Muscle layer of duodenum (tissue), 2 donors: ENCODE measurements around the gene GPR68.
A peak's percentile ranks its signal among the peaks of the same experiment; 100 is the strongest.
"Not testable (repeated sequence)": the region's sequence is repeated elsewhere in the genome, so short reads cannot be mapped to it uniquely, and the experiment has no call there.

Experiments used
- H3K27ac ChIP-seq: one replicate; pipeline ENCODE4 v1.7.0; 2013; ENCODE audit warnings: mild to moderate bottlenecking, low read length
- H3K27me3 ChIP-seq: one replicate; pipeline ENCODE4 v1.7.0; 2013; ENCODE audit warnings: low read depth, mild to moderate bottlenecking, control low read depth, low read length
- H3K36me3 ChIP-seq, 2 donors: one replicate each; pipeline ENCODE4 v1.7.0; 2013; ENCODE audit warnings: low read length in 2 of 2, control low read depth in 1 of 2, mild to moderate bottlenecking in 1 of 2; ENCODE audit not compliant: insufficient read depth in 2 of 2, control insufficient read depth in 1 of 2
- H3K4me1 ChIP-seq, 2 donors: one replicate each; pipeline ENCODE4 v1.7.0; 2013; ENCODE audit warnings: low read length in 2 of 2, mild to moderate bottlenecking in 2 of 2, control low read depth in 1 of 2, moderate library complexity in 1 of 2; ENCODE audit not compliant: insufficient read depth in 2 of 2, control insufficient read depth in 1 of 2
- H3K4me3 ChIP-seq, 2 donors: one replicate each; pipeline ENCODE4 v1.7.0; 2013; ENCODE audit warnings: low read length in 2 of 2, low read depth in 1 of 2, mild to moderate bottlenecking in 1 of 2
- H3K9me3 ChIP-seq, 2 donors: one replicate each; pipeline ENCODE4 v1.7.0; 2013; ENCODE audit warnings: low read length in 2 of 2, control low read depth in 1 of 2, mild to moderate bottlenecking in 1 of 2; ENCODE audit not compliant: control insufficient read depth in 1 of 2
- donor health status: healthy.

The GPR68 gene

GRCh38 chr14:91250912-91251311 lies 6.4 kb upstream of the GPR68 start:
- H3K36me3 ChIP-seq = no peaks in the 10 kb centered on the region
- no peaks in the 10 kb centered on the region for H3K27me3 ChIP-seq
- H3K27ac ChIP-seq = no peak overlapping the region
- peaks cover 0 to 15% of the 10 kb centered on the region in 2 donors for H3K4me1 ChIP-seq
- H3K9me3 ChIP-seq = peaks cover 0 to 3% of the 10 kb centered on the region in 2 donors
- no peak overlapping the region for H3K4me3 ChIP-seq

- Histone ChIP-seq H3K4me3 (no peak overlapping the region), H3K36me3 (no peaks in the 10 kb centered on the region), H3K4me1 (peaks cover 0 to 16% of the 10 kb centered on the region in 2 donors), H3K27me3 (no peaks in the 10 kb centered on the region), H3K9me3 (peaks cover 0 to 3% of the 10 kb centered on the region in 2 donors), H3K27ac (no peak overlapping the region)
Measured at GRCh38 chr14:91249841-91250616, 5.5 kb upstream of the GPR68 start.

- no peak overlapping the region for H3K4me3 ChIP-seq
- peaks cover 0 to 3% of the 10 kb centered on the region in 2 donors for H3K9me3 ChIP-seq
- peaks cover 5 to 22% of the 10 kb centered on the region in 2 donors for H3K4me1 ChIP-seq
- H3K36me3 ChIP-seq = no peaks in the 10 kb centered on the region
- H3K27me3 ChIP-seq = no peaks in the 10 kb centered on the region
- H3K27ac ChIP-seq = no peak overlapping the region
Measured at GRCh38 chr14:91246051-91246852, 1.7 kb upstream of the GPR68 start.

GRCh38 chr14:91245616-91246015 lies 1.1 kb upstream of the GPR68 start:
- H3K4me1 ChIP-seq = peaks cover 5 to 19% of the 10 kb centered on the region in 2 donors
- H3K36me3 ChIP-seq, H3K27me3 ChIP-seq, H3K27ac ChIP-seq, H3K9me3 ChIP-seq, H3K4me3 ChIP-seq: not testable (repeated sequence)

- no peaks in the 10 kb centered on the region for H3K36me3 ChIP-seq
- no peak overlapping the region for H3K27ac ChIP-seq
- H3K4me3 ChIP-seq = peak overlapping the region in 1 of 2 donors; percentile 19
- H3K27me3 ChIP-seq = no peaks in the 10 kb centered on the region
- H3K4me1 ChIP-seq = peaks cover 5 to 15% of the 10 kb centered on the region in 2 donors
- H3K9me3 ChIP-seq = peaks cover 0 to 3% of the 10 kb centered on the region in 2 donors
Measured at GRCh38 chr14:91245029-91245428, 525 bp upstream of the GPR68 start.

GRCh38 chr14:91243074-91243471 lies 1.4 kb downstream of the GPR68 start:
- peaks cover 0 to 3% of the 10 kb centered on the region in 2 donors for H3K9me3 ChIP-seq
- H3K4me3 ChIP-seq = peak overlapping the region in 1 of 2 donors; percentile 27
- peaks cover 5 to 15% of the 10 kb centered on the region in 2 donors for H3K4me1 ChIP-seq
- H3K27me3 ChIP-seq = no peaks in the 10 kb centered on the region
- peak overlapping the region; percentile 45 for H3K27ac ChIP-seq
- H3K36me3 ChIP-seq = no peaks in the 10 kb centered on the region

- Histone ChIP-seq H3K27me3 (no peaks in the 10 kb centered on the region), H3K9me3 (peaks cover 0 to 2% of the 10 kb centered on the region in 2 donors), H3K27ac (peak overlapping the region; percentile 45), H3K36me3 (no peaks in the 10 kb centered on the region), H3K4me1 (peaks cover 5 to 15% of the 10 kb centered on the region in 2 donors), H3K4me3 (peak overlapping the region in 1 of 2 donors; percentile 27)
Measured at GRCh38 chr14:91242635-91243034, 1.9 kb downstream of the GPR68 start.

GRCh38 chr14:91241863-91242262 lies 2.6 kb downstream of the GPR68 start:
- no peak overlapping the region for H3K27ac ChIP-seq
- H3K4me1 ChIP-seq = peaks cover 5 to 15% of the 10 kb centered on the region in 2 donors
- H3K4me3 ChIP-seq = no peak overlapping the region
- H3K9me3 ChIP-seq = no peaks in the 10 kb centered on the region
- H3K27me3 ChIP-seq = no peaks in the 10 kb centered on the region
- H3K36me3 ChIP-seq = no peaks in the 10 kb centered on the region

- no peak overlapping the region for H3K4me3 ChIP-seq
- peaks cover under 1 to 5% of the 10 kb centered on the region in 2 donors for H3K4me1 ChIP-seq
- H3K36me3 ChIP-seq = no peaks in the 10 kb centered on the region
- no peak overlapping the region for H3K27ac ChIP-seq
- H3K9me3 ChIP-seq = peaks cover 0 to 3% of the 10 kb centered on the region in 2 donors
- no peaks in the 10 kb centered on the region for H3K27me3 ChIP-seq
Measured at GRCh38 chr14:91238661-91239060, 5.8 kb downstream of the GPR68 start.

- no peaks in the 10 kb centered on the region for H3K27me3 ChIP-seq
- H3K4me1 ChIP-seq = peaks cover 0 to 3% of the 10 kb centered on the region in 2 donors
- H3K9me3 ChIP-seq = peaks cover 0 to 3% of the 10 kb centered on the region in 2 donors
- no peak overlapping the region for H3K4me3 ChIP-seq
- H3K36me3 ChIP-seq = no peaks in the 10 kb centered on the region
- H3K27ac ChIP-seq = no peak overlapping the region
Measured at GRCh38 chr14:91238085-91238484, 6.4 kb downstream of the GPR68 start.

GRCh38 chr14:91237219-91237618 lies 7.3 kb downstream of the GPR68 start:
- Histone ChIP-seq H3K27me3 (no peaks in the 10 kb centered on the region), H3K4me1 (no peaks in the 10 kb centered on the region), H3K27ac (no peak overlapping the region), H3K4me3 (no peak overlapping the region), H3K36me3 (no peaks in the 10 kb centered on the region), H3K9me3 (peaks cover 0 to 3% of the 10 kb centered on the region in 2 donors)
